ENCODE data around the gene GAS2L2.

- TF ChIP-seq TCF12 (IDR thresholded peaks at IDR 0.05; ENCODE audit: low read depth, low read length) (no peak), CTCF (IDR thresholded peaks at IDR 0.05; ENCODE audit: control extremely low read depth in 1 of 3, insufficient read depth in 1 of 3, low read depth in 1 of 3, low read length in 3 of 3) (no peak), SP1 (IDR thresholded peaks at IDR 0.05; ENCODE audit: low read depth, low read length) (no peak), EZH2 (IDR thresholded peaks at IDR 0.05; ENCODE audit: low read depth, low read length, severe bottlenecking) (no peak), POLR2A (IDR thresholded peaks at IDR 0.05; ENCODE audit: control extremely low read depth in 1 of 2, low read depth in 2 of 2, low read length in 2 of 2) (no peak), MAX (IDR thresholded peaks at IDR 0.05) (no peak), JUND (IDR thresholded peaks at IDR 0.05; ENCODE audit: low read length) (no peak), SIN3A (conservative IDR thresholded peaks at IDR 0.05 in 1 of 2, IDR thresholded peaks at IDR 0.05 in 1 of 2; ENCODE audit: low read depth in 1 of 2, low read length in 2 of 2) (no peak), SRF (IDR thresholded peaks at IDR 0.05; ENCODE audit: low read depth, low read length) (no peak)
These were observed 43.2 kb downstream of the GAS2L2 start for GRCh38 chr17:35709874-35710273.
